Measurements from ENCODE around the gene ASTN2.

GRCh38 chr9:116844621-116845020 lies 570.2 kb downstream of the ASTN2 start:
- TF ChIP-seq REST (IDR thresholded peaks at IDR 0.05; ENCODE audit: insufficient read depth in 1 of 2, low read depth in 2 of 2, low read length in 2 of 2) (no peak), POLR2AphosphoS5 (IDR thresholded peaks at IDR 0.05; ENCODE audit: low read depth, low read length) (no peak), TAF1 (IDR thresholded peaks at IDR 0.05; ENCODE audit: borderline replicate concordance, insufficient read depth, low read length) (no peak), FOXP2 (optimal IDR thresholded peaks at IDR 0.05; ENCODE audit: borderline replicate concordance, extremely low read depth, extremely low read length, insufficient read depth) (no peak)

Measured in PFSK-1 (cell line).